GM13976 (cell line): Measurements from ENCODE around the gene SCD5.
"Not testable (repeated sequence)": the region's sequence is repeated elsewhere in the genome, so short reads cannot be mapped to it uniquely, and the experiment has no call there.

Source experiments
- DNase-seq: peaks from one replicate; pipeline ENCODE4 v3.0.0; 2012; ENCODE audit warnings: low spot score
- in situ Hi-C: fragments of 300-500 bp; cut with MboI; formaldehyde crosslinking; loops from one replicate; pipeline ENCODE4 v1.12.0; 2022; ENCODE audit warnings: low sequenced_read_pairs, mixed read lengths, inconsistent platforms; ENCODE audit not compliant: unreplicated experiment
- TF ChIP-seq, protein P1 (sequence below): IDR thresholded peaks from 2 replicates; pipeline ENCODE4 v1.5.1; 2012; ENCODE audit warnings: borderline replicate concordance, mild to moderate bottlenecking; ENCODE audit not compliant: insufficient read depth; ENCODE audit errors: extremely low read depth, missing control alignments, control extremely low read depth

SCD5 gene

GRCh38 chr4:82798168-82799005 is at the start of gene SCD5:
Gene SCD5, minus strand, starts transcription at chr4:82798796. Its CDS starts 259 bp downstream, at chr4:82798537.
- peak; percentile 91 for DNase-seq
- in situ Hi-C loops, result no loop called here
- TF ChIP-seq, protein P1, sequence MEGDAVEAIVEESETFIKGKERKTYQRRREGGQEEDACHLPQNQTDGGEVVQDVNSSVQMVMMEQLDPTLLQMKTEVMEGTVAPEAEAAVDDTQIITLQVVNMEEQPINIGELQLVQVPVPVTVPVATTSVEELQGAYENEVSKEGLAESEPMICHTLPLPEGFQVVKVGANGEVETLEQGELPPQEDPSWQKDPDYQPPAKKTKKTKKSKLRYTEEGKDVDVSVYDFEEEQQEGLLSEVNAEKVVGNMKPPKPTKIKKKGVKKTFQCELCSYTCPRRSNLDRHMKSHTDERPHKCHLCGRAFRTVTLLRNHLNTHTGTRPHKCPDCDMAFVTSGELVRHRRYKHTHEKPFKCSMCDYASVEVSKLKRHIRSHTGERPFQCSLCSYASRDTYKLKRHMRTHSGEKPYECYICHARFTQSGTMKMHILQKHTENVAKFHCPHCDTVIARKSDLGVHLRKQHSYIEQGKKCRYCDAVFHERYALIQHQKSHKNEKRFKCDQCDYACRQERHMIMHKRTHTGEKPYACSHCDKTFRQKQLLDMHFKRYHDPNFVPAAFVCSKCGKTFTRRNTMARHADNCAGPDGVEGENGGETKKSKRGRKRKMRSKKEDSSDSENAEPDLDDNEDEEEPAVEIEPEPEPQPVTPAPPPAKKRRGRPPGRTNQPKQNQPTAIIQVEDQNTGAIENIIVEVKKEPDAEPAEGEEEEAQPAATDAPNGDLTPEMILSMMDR, result no peak

GRCh38 chr4:82842593-82842992 is 44.0 kb upstream of the SCD5 start:
- TF ChIP-seq, protein P1, result no peak
- in situ Hi-C loops, result no loop called here
- no peak for DNase-seq

- in situ Hi-C loops, result no loop called here
- TF ChIP-seq, protein P1, result no peak
- DNase-seq, result no peak
Observed at GRCh38 chr4:82839624-82840023, 41.0 kb upstream of the SCD5 start.

DNA sequence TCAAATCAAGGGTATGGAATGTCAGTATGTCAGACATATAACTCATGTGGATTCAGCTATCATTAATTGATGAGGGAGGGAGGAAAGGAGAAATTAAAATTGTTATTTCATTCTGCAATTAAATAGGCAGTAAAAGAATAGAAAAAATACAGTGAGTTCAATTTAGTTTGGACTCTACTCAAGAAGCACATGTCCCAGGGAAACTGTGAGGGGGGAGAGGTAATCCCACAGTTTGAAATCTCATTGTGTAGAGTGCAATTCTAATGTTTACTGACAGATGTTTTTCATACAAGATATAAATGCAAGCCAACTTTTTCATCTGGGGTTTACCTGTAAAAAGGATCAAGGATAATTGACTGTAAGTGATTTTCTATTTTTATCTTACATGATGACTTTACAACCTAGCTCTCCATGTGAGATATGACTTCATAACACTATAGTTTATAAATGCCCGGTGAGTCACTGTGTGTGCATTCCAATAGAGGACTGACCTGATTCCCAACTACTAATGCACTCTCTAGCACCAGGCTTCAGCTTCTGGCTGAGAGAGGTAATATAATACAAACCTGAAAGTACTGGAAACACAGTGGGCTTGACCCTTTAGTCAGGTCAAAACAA is 35.2 kb upstream of the SCD5 start:
- no peak for DNase-seq
- in situ Hi-C loops, result no loop called here
- TF ChIP-seq, protein P1, result no peak

DNA sequence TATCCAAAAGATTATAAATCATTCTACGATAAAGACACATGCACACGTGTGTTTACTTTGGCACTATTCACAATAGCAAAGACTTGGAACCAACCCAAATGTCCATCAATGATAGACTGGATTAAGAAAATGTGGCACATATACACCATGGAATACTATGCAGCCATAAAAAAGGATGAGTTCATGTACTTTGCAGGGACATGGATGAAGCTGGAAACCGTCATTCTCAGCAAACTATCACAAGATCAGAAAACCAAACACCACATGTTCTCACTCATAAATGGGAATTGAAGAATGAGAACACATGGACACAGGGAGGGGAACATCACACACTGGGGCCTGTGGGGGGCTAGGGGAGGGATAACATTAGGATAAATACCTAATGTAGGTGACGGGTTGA is 34.5 kb upstream of the SCD5 start:
- DNase-seq, in situ Hi-C loops: not testable (repeated sequence)

DNA sequence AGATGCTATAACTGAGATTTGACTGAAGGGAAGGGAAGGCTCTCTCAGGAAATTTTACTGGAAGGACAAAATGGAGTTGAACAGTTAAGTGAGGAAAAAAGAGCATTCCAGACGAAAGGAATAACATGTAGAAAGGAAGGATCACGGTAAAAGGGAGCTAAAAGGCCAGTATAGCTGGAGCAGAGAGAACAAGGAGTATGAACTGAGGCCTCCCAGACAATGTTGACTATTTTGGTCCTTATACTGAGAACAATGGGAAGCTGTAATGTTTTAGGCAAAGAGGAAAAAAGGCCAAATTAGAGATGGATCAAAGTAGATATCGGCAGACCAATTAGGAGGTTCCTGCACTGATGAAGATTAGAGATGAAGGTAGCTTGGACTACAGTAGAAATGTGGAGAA is 26.8 kb upstream of the SCD5 start:
- TF ChIP-seq, protein P1, result no peak
- no peak for DNase-seq
- in situ Hi-C loops, result no loop called here

- in situ Hi-C loops, result no loop called here
- no peak for DNase-seq
- TF ChIP-seq, protein P1, result no peak
Observed at GRCh38 chr4:82823062-82823461, 24.5 kb upstream of the SCD5 start.
